HG03039 (cell line): ENCODE data around the gene TASP1.

ENCODE experiments used
- ATAC-seq: cut with Tn5 transposase; IDR thresholded peaks from one replicate; pipeline ENCODE4 v1.9.1; 2021; ENCODE audit warnings: mild to moderate bottlenecking, moderate library complexity; ENCODE audit not compliant: unreplicated experiment

TASP1 gene

GRCh38 chr20:13574071-13574470, 64.7 kb downstream of the TASP1 start:
- ATAC-seq, result no peak

- ATAC-seq, result no peak
These were observed 67.1 kb downstream of the TASP1 start for GRCh38 chr20:13571662-13572061.

- no peak for ATAC-seq
These were observed 71.1 kb downstream of the TASP1 start for GRCh38 chr20:13567663-13568062.

- ATAC-seq, result no peak
These were observed 74.9 kb downstream of the TASP1 start for GRCh38 chr20:13563854-13564253.

- ATAC-seq, result no peak
These were observed 84.0 kb downstream of the TASP1 start for GRCh38 chr20:13554706-13555105.

GRCh38 chr20:13554076-13554475, 84.7 kb downstream of the TASP1 start:
- no peak for ATAC-seq

- ATAC-seq, result no peak
These were observed 86.7 kb downstream of the TASP1 start for GRCh38 chr20:13552061-13552460.

- ATAC-seq, result no peak
These were observed 89.3 kb downstream of the TASP1 start for GRCh38 chr20:13549451-13549850.

- no peak for ATAC-seq
These were observed 92.1 kb downstream of the TASP1 start for GRCh38 chr20:13546497-13547131.

- ATAC-seq, result no peak
These were observed 92.9 kb downstream of the TASP1 start for GRCh38 chr20:13545790-13546189.

- ATAC-seq, result no peak
These were observed 94.9 kb downstream of the TASP1 start for GRCh38 chr20:13543783-13544182.

- no peak for ATAC-seq
These were observed 103.1 kb downstream of the TASP1 start for GRCh38 chr20:13535627-13536026.

- no peak for ATAC-seq
These were observed 104.8 kb downstream of the TASP1 start for GRCh38 chr20:13533946-13534345.

- ATAC-seq, result no peak
These were observed 108.6 kb downstream of the TASP1 start for GRCh38 chr20:13530146-13530545.

GRCh38 chr20:13526551-13526950, 112.2 kb downstream of the TASP1 start:
- no peak for ATAC-seq

GRCh38 chr20:13525225-13525940, 113.3 kb downstream of the TASP1 start:
- ATAC-seq, result no peak

GRCh38 chr20:13524339-13524738, 114.4 kb downstream of the TASP1 start:
- ATAC-seq, result no peak

GRCh38 chr20:13517831-13518230, 120.9 kb downstream of the TASP1 start:
- no peak for ATAC-seq

- no peak for ATAC-seq
These were observed 122.8 kb downstream of the TASP1 start for GRCh38 chr20:13515796-13516558.

GRCh38 chr20:13515291-13515690, 123.4 kb downstream of the TASP1 start:
- ATAC-seq, result no peak

- ATAC-seq, result no peak
These were observed 127.8 kb downstream of the TASP1 start for GRCh38 chr20:13510837-13511488.
